H9 (cell line): Measurements from ENCODE around the gene RNF114. TPM values are rescaled to one million over a fixed set of nuclear protein-coding genes. Genes with fewer than 3 reads are reported as not detected.

Experiments used
- DNase-seq: peaks from one replicate; pipeline ENCODE4 v3.0.0-alpha.2; 2017
- H2AFZ ChIP-seq: one replicate; pipeline ENCODE4 v1.6.1; 2013; ENCODE audit warnings: mild to moderate bottlenecking, low read length, control low read depth, moderate library complexity
- H2AK5ac ChIP-seq: 2 replicates; pipeline ENCODE4 v1.6.1; 2013; ENCODE audit warnings: low read length, control low read depth, mixed read lengths; ENCODE audit not compliant: insufficient read length
- H2BK120ac ChIP-seq: one replicate; pipeline ENCODE4 v1.6.1; 2013; ENCODE audit warnings: low read depth, mild to moderate bottlenecking, low read length, control low read depth, inconsistent platforms; ENCODE audit not compliant: poor library complexity, severe bottlenecking
- H2BK12ac ChIP-seq: 2 replicates; pipeline ENCODE4 v1.6.1; 2013; ENCODE audit warnings: low read length, control low read depth, mixed read lengths, low read depth; ENCODE audit not compliant: insufficient read length
- H2BK15ac ChIP-seq: 2 replicates; pipeline ENCODE4 v1.6.1; 2013; ENCODE audit warnings: low read depth, low read length, control low read depth
- H2BK20ac ChIP-seq: one replicate; pipeline ENCODE4 v1.6.1; 2013; ENCODE audit warnings: low read depth, mild to moderate bottlenecking, low read length, control low read depth, inconsistent platforms; ENCODE audit not compliant: poor library complexity, severe bottlenecking
- H2BK5ac ChIP-seq: 2 replicates; pipeline ENCODE4 v1.6.1; 2013; ENCODE audit warnings: low read length, control low read depth, mixed read lengths; ENCODE audit not compliant: insufficient read length
- H3K14ac ChIP-seq: 2 replicates; pipeline ENCODE4 v1.6.1; 2013; ENCODE audit warnings: low read length, control low read depth; ENCODE audit not compliant: insufficient read depth
- H3K18ac ChIP-seq: 2 replicates; pipeline ENCODE4 v1.6.1; 2013; ENCODE audit warnings: low read depth, mild to moderate bottlenecking, mixed read lengths, low read length, control low read depth; ENCODE audit not compliant: insufficient read length
- H3K23ac ChIP-seq: 2 replicates; pipeline ENCODE4 v1.6.1; 2013; ENCODE audit warnings: low read length, control low read depth, mixed read lengths, low read depth; ENCODE audit not compliant: insufficient read length
- H3K23me2 ChIP-seq: 2 replicates; pipeline ENCODE4 v1.6.1; 2013; ENCODE audit warnings: low read depth, mild to moderate bottlenecking, mixed read lengths, low read length, control low read depth; ENCODE audit not compliant: insufficient read length, poor library complexity, severe bottlenecking
- H3K27ac ChIP-seq: 2 replicates; pipeline ENCODE4 v1.5.1; 2013; ENCODE audit warnings: low read length, control low read depth, mixed read lengths, low read depth; ENCODE audit not compliant: insufficient read length
- H3K27me3 ChIP-seq: 2 replicates; pipeline ENCODE4 v1.6.1; 2013; ENCODE audit warnings: low read length, control low read depth, inconsistent platforms; ENCODE audit not compliant: insufficient read depth
- H3K4ac ChIP-seq: 2 replicates; pipeline ENCODE4 v1.6.1; 2013; ENCODE audit warnings: low read depth, mild to moderate bottlenecking, control low read depth, inconsistent platforms, low read length, moderate library complexity
- H3K4me1 ChIP-seq: 2 replicates; pipeline ENCODE4 v1.6.1; 2013; ENCODE audit warnings: low read length, control low read depth, inconsistent platforms; ENCODE audit not compliant: insufficient read depth
- H3K4me2 ChIP-seq: 2 replicates; pipeline ENCODE4 v1.6.1; 2013; ENCODE audit warnings: low read length, control low read depth, mixed read lengths; ENCODE audit not compliant: insufficient read length, insufficient read depth
- H3K56ac ChIP-seq: 2 replicates; pipeline ENCODE4 v1.6.1; 2013; ENCODE audit warnings: low read depth, mild to moderate bottlenecking, mixed read lengths, low read length, control low read depth; ENCODE audit not compliant: insufficient read length
- H3K79me1 ChIP-seq: 2 replicates; pipeline ENCODE4 v1.6.1; 2013; ENCODE audit warnings: low read depth, mild to moderate bottlenecking, moderate library complexity, low read length, control low read depth, inconsistent platforms; ENCODE audit not compliant: insufficient read depth, poor library complexity, severe bottlenecking
- H3K79me2 ChIP-seq: 2 replicates; pipeline ENCODE4 v1.6.1; 2013; ENCODE audit warnings: low read length, control low read depth, inconsistent platforms; ENCODE audit not compliant: insufficient read depth
- H3K9ac ChIP-seq: 2 replicates; pipeline ENCODE4 v1.6.1; 2013; ENCODE audit warnings: low read length, control low read depth, mixed read lengths; ENCODE audit not compliant: insufficient read length; ENCODE audit errors: extremely low read depth
- H3K9me3 ChIP-seq: one replicate; pipeline ENCODE4 v1.6.1; 2013; ENCODE audit warnings: low read depth, low read length, inconsistent platforms; ENCODE audit not compliant: control insufficient read depth
- H3T11ph ChIP-seq: one replicate; pipeline ENCODE4 v1.6.1; 2013; ENCODE audit warnings: mild to moderate bottlenecking, low read length, control low read depth, inconsistent platforms
- H4K20me1 ChIP-seq: one replicate; pipeline ENCODE4 v1.6.1; 2013; ENCODE audit not compliant: control insufficient read depth, insufficient read length, insufficient read depth
- H4K5ac ChIP-seq: 2 replicates; pipeline ENCODE4 v1.6.1; 2013; ENCODE audit warnings: low read depth, mild to moderate bottlenecking, mixed read lengths, low read length, control low read depth; ENCODE audit not compliant: insufficient read length
- H4K8ac ChIP-seq: replicated peaks from 2 replicates; pipeline ENCODE4 v1.6.1; 2013; ENCODE audit warnings: low read length, control low read depth, mixed read lengths, low read depth; ENCODE audit not compliant: insufficient read length
- H4K91ac ChIP-seq: 2 replicates; pipeline ENCODE4 v1.6.1; 2013; ENCODE audit warnings: low read depth, mild to moderate bottlenecking, moderate library complexity, mixed read lengths, low read length, control low read depth; ENCODE audit not compliant: insufficient read length
- H3K27ac Mint-ChIP-seq, 3 experiments: 2 replicates in 2 of 3; 3 replicates in 1 of 3; pipeline ENCODE4 v1.8.0; 2020 to 2021; ENCODE audit warnings: mixed read lengths in 3 of 3, mild to moderate bottlenecking in 1 of 3, moderate library complexity in 1 of 3
- H3K27me3 Mint-ChIP-seq: 2 replicates; pipeline ENCODE4 v1.8.0; 2021; ENCODE audit warnings: low read depth, mild to moderate bottlenecking, moderate library complexity, mixed read lengths
- H3K36me3 Mint-ChIP-seq, 3 experiments: 2 replicates in 2 of 3; 3 replicates in 1 of 3; pipeline ENCODE4 v1.8.0; 2020 to 2021; ENCODE audit warnings: low read depth in 3 of 3, mixed read lengths in 3 of 3; ENCODE audit not compliant: insufficient read depth in 1 of 3
- H3K4me1 Mint-ChIP-seq, 2 experiments: 2 replicates each; pipeline ENCODE4 v1.8.0; 2020; ENCODE audit warnings: mixed read lengths in 2 of 2
- H3K4me3 Mint-ChIP-seq, 2 experiments: 2 replicates in 1 of 2; 3 replicates in 1 of 2; pipeline ENCODE4 v1.8.0; 2020 to 2021; ENCODE audit warnings: mild to moderate bottlenecking in 2 of 2, mixed read lengths in 2 of 2, moderate library complexity in 1 of 2
- H3K9me3 Mint-ChIP-seq, 2 experiments: 2 replicates in 1 of 2; 3 replicates in 1 of 2; pipeline ENCODE4 v1.8.0; 2020; ENCODE audit warnings: mild to moderate bottlenecking in 2 of 2, mixed read lengths in 2 of 2, moderate library complexity in 1 of 2
- CTCF ChIP-seq: fragments of 200-600 bp; sonication (generic); conservative IDR thresholded peaks from 3 replicates; pipeline ENCODE4 v1.8.0; 2021; ENCODE audit warnings: antibody characterized with exemption, mild to moderate bottlenecking
- WGBS: extraction: QIAGEN DNeasy Blood & Tissue Kit; methylation state at CpG from one replicate; pipeline ENCODE4 v1.1.7; 2013; ENCODE audit warnings: missing lambda C conversion rate, low lambda C conversion rate, mixed read lengths; ENCODE audit not compliant: insufficient read length; ENCODE audit errors: extremely low coverage; 5-methylcytosine and 5-hydroxymethylcytosine counted together
- total RNA-seq: library from RNA; stranded (reverse); gene quantifications from 2 replicates; pipeline ENCODE4 v1.2.1, GENCODE V29; 2021

The RNF114 gene
- total RNA-seq, 1 experiment from 2014 or later = 75.5 TPM

- H3K27ac ChIP-seq = no peak overlapping the region
- peak overlapping the region; percentile 15 to 97; a peak in 3 of 5 replicates for H3K4me3 Mint-ChIP-seq
- H3K9ac ChIP-seq = no peak overlapping the region
Measured at GRCh38 chr20:49935746-49936152, 448 bp upstream of the RNF114 start.

More at GRCh38 chr20:49935746-49936152, 448 bp upstream of the RNF114 start:
- H3K27me3 Mint-ChIP-seq = no peaks in the 10 kb centered on the region
- no peak overlapping the region for H3K56ac ChIP-seq
- no peak overlapping the region for H4K5ac ChIP-seq
- no peak overlapping the region for H3K23ac ChIP-seq
- no peak overlapping the region for H4K91ac ChIP-seq
- H3K14ac ChIP-seq = no peak overlapping the region
- DNase-seq = no peak
- no peaks in the 10 kb centered on the region for H3K27me3 ChIP-seq
- H2BK15ac ChIP-seq = no peak overlapping the region
- H3K23me2 ChIP-seq = peaks cover 13% of the 10 kb centered on the region
- TF ChIP-seq CTCF = no peak
- no peaks in the 10 kb centered on the region for H4K20me1 ChIP-seq
- H2BK20ac ChIP-seq = no peak overlapping the region
- no peak overlapping the region for H2AFZ ChIP-seq
- no peaks in the 10 kb centered on the region for H3K9me3 ChIP-seq
- H3T11ph ChIP-seq = no peak overlapping the region
- no peak overlapping the region for H3K4me2 ChIP-seq
- H2BK5ac ChIP-seq = no peak overlapping the region
- no peak overlapping the region for H3K4ac ChIP-seq
- H2AK5ac ChIP-seq = no peak overlapping the region
- H3K4me1 ChIP-seq = peaks cover 4% of the 10 kb centered on the region; the same call in 1 of the 2 replicates
- H3K36me3 Mint-ChIP-seq = peaks cover 3 to 21% (median 11%) of the 10 kb centered on the region in 3 experiments; a peak in 6 of 7 replicates
- H4K8ac ChIP-seq = no peak overlapping the region
- no CpG with 5 or more reads among the region's 21 CpGs for WGBS
- H3K9me3 Mint-ChIP-seq = no peaks in the 10 kb centered on the region
- no peak overlapping the region for H3K18ac ChIP-seq
- peaks cover 23 to 26% of the 10 kb centered on the region in 2 experiments for H3K4me1 Mint-ChIP-seq
- peak overlapping the region; percentile 38 for H2BK120ac ChIP-seq
- no peak overlapping the region for H2BK12ac ChIP-seq
- no peaks in the 10 kb centered on the region for H3K79me1 ChIP-seq
- H3K27ac Mint-ChIP-seq = no peak overlapping the region
- peaks cover 30% of the 10 kb centered on the region for H3K79me2 ChIP-seq
